Endothelial cell (in vitro differentiated cells): Measurements from ENCODE around the gene ANKFY1. TPM values are rescaled to one million over a fixed set of nuclear protein-coding genes. Genes with fewer than 3 reads are reported as not detected.

ENCODE experiments used
- DNase-seq: peaks from one replicate; pipeline ENCODE4 v3.0.0; 2021; ENCODE audit warnings: low spot score
- H3K27ac Mint-ChIP-seq: one replicate; pipeline ENCODE4 v1.8.0; 2021; ENCODE audit warnings: mixed read lengths, inconsistent platforms; ENCODE audit not compliant: unreplicated experiment
- H3K27me3 Mint-ChIP-seq: one replicate; pipeline ENCODE4 v1.8.0; 2021; ENCODE audit warnings: mild to moderate bottlenecking, moderate library complexity, mixed read lengths, inconsistent platforms; ENCODE audit not compliant: unreplicated experiment
- H3K36me3 Mint-ChIP-seq: one replicate; pipeline ENCODE4 v1.8.0; 2021; ENCODE audit warnings: mild to moderate bottlenecking, low read depth, mixed read lengths, inconsistent platforms; ENCODE audit not compliant: unreplicated experiment
- H3K4me1 Mint-ChIP-seq: one replicate; pipeline ENCODE4 v1.8.0; 2021; ENCODE audit warnings: mild to moderate bottlenecking, mixed read lengths, inconsistent platforms; ENCODE audit not compliant: unreplicated experiment
- H3K4me3 Mint-ChIP-seq: one replicate; pipeline ENCODE4 v1.8.0; 2021; ENCODE audit warnings: mild to moderate bottlenecking, mixed read lengths, inconsistent platforms; ENCODE audit not compliant: unreplicated experiment
- H3K9me3 Mint-ChIP-seq: one replicate; pipeline ENCODE4 v1.8.0; 2021; ENCODE audit warnings: mixed read lengths, inconsistent platforms; ENCODE audit not compliant: unreplicated experiment
- total RNA-seq: library from RNA; stranded (reverse); fragmentation: NEBNext Ultra II Directional; extraction: Animal tissue kit (Norgen Biotek cat#: 25700); gene quantifications from one replicate; pipeline ENCODE4 v1.2.1, GENCODE V29; 2021; ENCODE audit not compliant: unreplicated experiment
- TF ChIP-seq, protein P1 (sequence below): fragments of 200-600 bp; sonication (generic); IDR thresholded peaks from one replicate; pipeline ENCODE4 v1.5.0; 2021; ENCODE audit warnings: antibody characterized with exemption; ENCODE audit not compliant: unreplicated experiment

The ANKFY1 gene
- total RNA-seq, 1 donor from 2014 or later = 41.6 TPM

DNA sequence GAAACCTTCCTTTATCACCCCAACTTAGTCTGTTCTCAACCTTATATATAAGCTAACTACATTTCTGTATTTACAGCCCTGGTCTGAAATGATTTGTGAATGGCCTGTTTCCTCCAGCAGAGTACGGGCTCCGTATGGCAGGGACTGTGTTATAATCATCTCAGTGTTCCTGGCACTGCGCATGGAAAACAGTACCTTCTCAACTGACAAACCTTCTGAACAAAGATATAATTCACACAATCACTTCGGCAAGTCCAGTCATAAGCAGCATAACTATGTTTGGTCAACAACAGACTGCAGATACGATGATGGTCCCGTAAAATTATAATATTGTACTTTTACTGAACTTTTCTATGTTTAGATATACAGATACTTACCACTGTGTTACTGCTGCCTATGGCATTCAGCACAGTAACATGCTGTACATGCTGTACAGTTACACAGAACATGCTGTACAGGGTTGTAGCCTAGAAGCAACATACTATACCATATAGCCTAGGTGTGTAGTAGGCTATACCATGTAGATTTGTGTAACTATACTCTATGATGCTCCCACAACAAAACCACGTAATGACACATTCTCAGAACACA lies 30.0 kb downstream of the ANKFY1 start:
- no peak for DNase-seq
- Mint-ChIP-seq H3K4me1 (no peaks in the 10 kb centered on the region), H3K4me3 (no peak overlapping the region), H3K27ac (no peak overlapping the region), H3K36me3 (peaks cover 6% of the 10 kb centered on the region), H3K9me3 (no peaks in the 10 kb centered on the region), H3K27me3 (no peaks in the 10 kb centered on the region)
- TF ChIP-seq, protein P1, sequence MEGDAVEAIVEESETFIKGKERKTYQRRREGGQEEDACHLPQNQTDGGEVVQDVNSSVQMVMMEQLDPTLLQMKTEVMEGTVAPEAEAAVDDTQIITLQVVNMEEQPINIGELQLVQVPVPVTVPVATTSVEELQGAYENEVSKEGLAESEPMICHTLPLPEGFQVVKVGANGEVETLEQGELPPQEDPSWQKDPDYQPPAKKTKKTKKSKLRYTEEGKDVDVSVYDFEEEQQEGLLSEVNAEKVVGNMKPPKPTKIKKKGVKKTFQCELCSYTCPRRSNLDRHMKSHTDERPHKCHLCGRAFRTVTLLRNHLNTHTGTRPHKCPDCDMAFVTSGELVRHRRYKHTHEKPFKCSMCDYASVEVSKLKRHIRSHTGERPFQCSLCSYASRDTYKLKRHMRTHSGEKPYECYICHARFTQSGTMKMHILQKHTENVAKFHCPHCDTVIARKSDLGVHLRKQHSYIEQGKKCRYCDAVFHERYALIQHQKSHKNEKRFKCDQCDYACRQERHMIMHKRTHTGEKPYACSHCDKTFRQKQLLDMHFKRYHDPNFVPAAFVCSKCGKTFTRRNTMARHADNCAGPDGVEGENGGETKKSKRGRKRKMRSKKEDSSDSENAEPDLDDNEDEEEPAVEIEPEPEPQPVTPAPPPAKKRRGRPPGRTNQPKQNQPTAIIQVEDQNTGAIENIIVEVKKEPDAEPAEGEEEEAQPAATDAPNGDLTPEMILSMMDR = no peak

DNA sequence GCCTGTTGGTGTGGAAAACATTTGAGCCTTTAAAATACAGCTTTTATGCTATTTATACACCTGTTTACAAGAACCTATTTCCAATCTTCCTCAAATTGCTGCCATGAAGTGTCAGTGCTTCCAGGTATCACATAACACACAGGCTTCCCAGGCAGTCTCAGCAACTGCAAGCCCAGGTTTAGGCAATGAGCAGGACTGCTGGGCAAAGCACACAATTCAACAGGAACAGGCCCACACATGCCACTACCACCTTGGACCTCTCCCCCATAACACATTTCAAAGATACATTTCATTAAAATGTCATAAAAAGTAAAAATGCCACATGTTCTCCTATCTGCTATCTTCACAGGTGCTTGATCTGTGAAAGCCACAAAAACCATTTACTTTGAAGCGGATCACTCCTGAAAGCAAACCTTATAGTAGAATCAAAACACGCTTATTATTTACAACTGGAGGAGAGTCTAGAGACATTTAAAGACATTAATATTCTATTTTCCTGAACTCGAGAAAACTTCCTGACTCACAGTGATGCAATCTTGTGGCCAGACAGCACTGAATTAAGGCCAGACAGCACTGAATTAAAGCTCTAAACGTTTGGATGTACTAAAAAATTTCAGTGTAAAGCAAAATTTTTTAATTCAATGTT lies 31.5 kb downstream of the ANKFY1 start:
- TF ChIP-seq, protein P1 = no peak
- Mint-ChIP-seq H3K36me3 (peaks cover 6% of the 10 kb centered on the region), H3K27ac (no peak overlapping the region), H3K27me3 (no peaks in the 10 kb centered on the region), H3K4me3 (no peak overlapping the region), H3K4me1 (no peaks in the 10 kb centered on the region), H3K9me3 (no peaks in the 10 kb centered on the region)
- DNase-seq = no peak

DNA sequence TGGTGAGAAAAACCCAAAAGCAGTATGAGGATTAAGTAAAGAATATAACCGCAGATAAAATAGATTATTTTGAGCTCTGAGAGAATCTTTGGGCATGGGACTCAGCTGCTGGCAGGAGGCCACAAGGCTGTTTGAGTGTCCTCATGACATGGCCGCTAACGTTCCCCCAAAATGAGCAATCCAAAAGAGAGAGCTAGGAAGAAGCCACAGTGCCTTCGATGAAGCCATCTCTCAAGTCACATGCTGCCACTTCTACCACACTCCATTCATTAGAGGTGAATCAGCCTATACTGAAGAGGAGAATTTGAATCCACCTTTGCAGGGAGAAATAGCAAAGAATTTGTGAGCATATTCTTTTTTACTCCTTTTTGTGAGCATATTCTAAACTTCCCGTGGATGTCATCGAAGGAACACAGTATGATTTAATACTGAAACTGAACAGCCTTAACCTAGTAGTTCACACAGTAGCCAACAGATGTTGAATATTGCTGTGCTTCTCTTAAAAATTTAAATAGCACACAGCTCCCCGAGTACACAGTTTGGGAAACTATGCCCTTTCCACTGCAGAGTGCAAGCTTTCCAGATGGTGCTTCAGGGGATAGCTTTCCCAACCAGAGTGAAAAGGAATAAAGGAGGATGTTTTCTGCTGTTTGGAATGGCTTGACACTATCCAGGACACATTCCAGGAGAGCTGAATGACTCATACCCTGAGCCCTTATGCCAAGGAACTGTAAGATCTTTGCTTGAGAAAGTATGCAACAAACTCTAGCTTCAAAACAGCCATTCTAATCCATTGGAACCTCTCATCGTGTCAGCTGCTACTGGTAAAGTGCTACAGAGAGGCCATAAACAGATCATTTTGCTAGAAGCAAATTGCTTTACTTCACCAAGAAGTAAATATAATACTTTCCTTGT lies 33.9 kb downstream of the ANKFY1 start:
- no peaks in the 10 kb centered on the region for H3K27me3 Mint-ChIP-seq
- no peak for DNase-seq
- H3K27ac Mint-ChIP-seq = no peak overlapping the region
- TF ChIP-seq, protein P1 = no peak
- no peak overlapping the region for H3K4me3 Mint-ChIP-seq
- no peaks in the 10 kb centered on the region for H3K9me3 Mint-ChIP-seq
- no peaks in the 10 kb centered on the region for H3K4me1 Mint-ChIP-seq
- peaks cover 6% of the 10 kb centered on the region for H3K36me3 Mint-ChIP-seq

DNA sequence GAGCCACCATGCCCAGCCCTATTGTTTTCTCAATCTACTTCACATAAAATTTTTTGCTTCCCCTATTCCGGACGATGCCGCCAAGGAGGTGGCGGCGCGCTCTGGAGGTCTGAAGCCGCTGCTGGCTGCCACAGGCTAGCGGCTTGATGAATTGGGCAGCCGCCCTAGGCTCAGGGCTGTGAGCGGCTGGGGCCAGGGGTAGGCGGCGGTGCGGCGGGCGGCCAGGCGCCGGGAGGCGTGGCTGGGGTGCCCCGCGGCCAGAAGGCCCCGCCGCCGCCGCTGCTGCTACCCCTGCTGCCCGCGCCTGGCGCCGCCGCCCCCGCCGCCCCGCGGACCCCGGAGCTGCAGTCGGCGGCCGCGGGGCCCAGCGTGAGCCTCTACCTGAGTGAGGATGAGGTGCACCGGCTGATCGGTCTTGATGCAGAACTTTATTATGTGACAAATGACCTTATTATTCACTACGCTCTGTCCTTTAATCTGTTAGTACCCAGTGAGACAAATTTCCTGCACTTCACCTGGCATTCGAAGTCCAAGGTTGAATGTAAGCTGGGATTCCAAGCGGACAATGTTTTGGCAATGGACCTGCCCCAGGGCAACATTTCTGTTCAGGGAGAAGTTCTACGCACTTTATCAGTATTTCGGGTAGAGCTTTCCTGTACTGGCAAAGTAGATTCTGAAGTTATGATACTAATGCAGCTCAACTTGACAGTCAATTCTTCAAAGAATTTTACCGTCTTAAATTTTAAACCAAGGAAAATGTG lies 41.7 kb downstream of the ANKFY1 start:
- Mint-ChIP-seq H3K36me3 (peaks cover 3% of the 10 kb centered on the region), H3K27me3 (no peaks in the 10 kb centered on the region), H3K4me3 (no peak overlapping the region), H3K9me3 (no peaks in the 10 kb centered on the region), H3K4me1 (no peaks in the 10 kb centered on the region), H3K27ac (no peak overlapping the region)
- TF ChIP-seq, protein P1 = no peak
- DNase-seq = no peak
